Stimulated activated CD8-positive, alpha-beta memory T cell treated with anti-CD3 and anti-CD28 coated beads, Interleukin-4, amount 100 ng/mL, for 48 hours (primary cell): Measurements from ENCODE around the gene GUCA2A.

Source experiments
- DNase-seq: peaks from one replicate; pipeline ENCODE4 v3.0.0-alpha.2; 2020

The GUCA2A gene

GRCh38 chr1:42128499-42128898, 36.0 kb downstream of the GUCA2A start:
- DNase-seq: no peak

- DNase-seq: no peak
These were observed 36.8 kb downstream of the GUCA2A start for GRCh38 chr1:42127767-42128166.

GRCh38 chr1:42125552-42125951, 39.0 kb downstream of the GUCA2A start:
- DNase-seq: no peak

- DNase-seq: no peak
These were observed 42.1 kb downstream of the GUCA2A start for GRCh38 chr1:42122408-42122807.

- no peak for DNase-seq
These were observed 46.4 kb downstream of the GUCA2A start for GRCh38 chr1:42118125-42118524.

- DNase-seq: no peak
These were observed 47.3 kb downstream of the GUCA2A start for GRCh38 chr1:42117214-42117613.

GRCh38 chr1:42114229-42114628, 50.3 kb downstream of the GUCA2A start:
- DNase-seq: no peak
